OCI-M1 (cell line): ENCODE results near the gene ASTN1.
A peak's percentile ranks its signal among the peaks of the same experiment; 100 is the strongest.

Experiments
- DNase-seq: peaks from one replicate; lab custom pipeline; 2025; lab: John Stamatoyannopoulos, UW

The ASTN1 gene

GRCh38 chr1:177164380-177165068 lies at the start of gene ASTN1:
Gene ASTN1 (minus strand): TSS chr1:177164712. CDS start chr1:177164676, 36 bp downstream.
- DNase-seq: no peak

DNA sequence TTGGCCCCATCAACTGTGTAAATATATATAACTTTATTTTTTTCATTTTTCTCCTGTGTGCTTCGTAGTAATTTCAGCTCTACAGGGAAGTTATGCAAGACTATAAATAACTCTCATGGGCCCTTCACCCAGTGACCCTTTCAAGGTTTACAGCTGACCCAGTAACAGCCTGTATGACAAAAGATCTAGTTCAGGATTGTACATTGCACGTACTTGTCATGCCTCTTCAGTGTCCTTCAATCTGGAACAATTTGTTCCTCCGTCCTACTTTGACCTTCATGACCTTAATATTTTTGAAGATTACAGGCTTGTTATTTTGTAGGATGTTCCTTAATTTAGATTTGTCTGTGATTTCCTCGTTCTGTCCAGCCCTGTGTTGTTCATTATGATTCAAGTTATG lies 46.7 kb upstream of the ASTN1 start:
- no peak for DNase-seq

DNA sequence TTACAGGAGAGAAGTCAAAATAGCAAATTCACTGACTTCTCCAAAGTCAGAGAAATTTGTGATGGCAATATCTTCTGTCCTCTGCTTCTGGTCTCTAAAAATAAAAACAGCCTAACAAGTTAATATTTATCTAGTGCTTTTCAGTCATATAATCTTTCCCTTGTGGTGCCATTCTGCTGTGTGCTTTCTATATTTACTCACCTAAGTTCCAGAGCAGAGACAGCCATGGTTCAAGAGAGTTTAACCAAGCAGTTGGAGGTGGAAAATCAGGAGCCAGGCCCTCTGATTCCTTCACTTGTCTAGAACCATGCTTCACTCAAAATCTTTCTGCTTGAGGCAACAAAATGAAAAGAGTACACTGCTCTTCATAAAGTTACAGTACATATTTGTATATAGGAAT lies 45.6 kb upstream of the ASTN1 start:
- no peak for DNase-seq

DNA sequence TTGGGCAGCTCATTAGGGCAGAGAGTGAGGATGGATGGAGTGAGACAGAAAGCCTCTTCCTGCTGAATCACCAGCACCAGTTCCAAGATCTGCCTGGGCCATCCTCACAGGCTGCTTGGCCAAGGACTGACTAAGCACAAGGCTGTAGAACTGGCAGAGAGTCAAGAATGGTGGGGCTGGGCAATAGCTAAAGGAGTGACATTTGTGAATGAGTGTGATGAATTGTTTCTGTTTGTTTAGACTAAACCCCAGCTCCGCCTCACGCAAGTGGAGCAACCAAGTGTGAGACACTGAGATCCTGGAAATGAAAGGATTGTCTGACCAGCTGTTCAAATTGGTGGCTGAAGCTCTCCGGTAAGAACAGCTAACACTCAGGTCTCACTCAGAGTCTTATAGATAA lies 44.8 kb upstream of the ASTN1 start:
- DNase-seq: no peak

DNA sequence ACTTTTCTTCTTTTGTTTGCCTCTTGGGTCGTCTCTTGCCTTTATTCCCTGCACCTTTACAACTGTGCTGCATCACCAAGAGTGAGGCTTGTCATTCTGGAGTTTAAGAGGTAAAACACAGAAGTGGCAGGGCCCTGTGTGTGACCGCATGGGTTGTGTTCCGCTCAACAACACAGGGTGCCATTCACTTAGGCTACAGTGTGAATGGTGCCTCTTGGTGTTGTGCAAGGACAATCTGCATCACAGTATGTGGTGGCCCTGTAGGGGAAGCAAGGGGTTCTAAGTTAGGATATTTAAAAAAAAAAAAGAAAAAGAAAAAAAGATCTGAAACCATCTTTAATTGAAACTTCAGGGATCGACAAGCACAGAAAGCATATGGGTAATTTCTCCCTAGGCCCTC lies 44.4 kb upstream of the ASTN1 start:
- no peak for DNase-seq

- no peak for DNase-seq
Measured at GRCh38 chr1:177206831-177207355, 42.4 kb upstream of the ASTN1 start.

- no peak for DNase-seq
Measured at GRCh38 chr1:177200290-177200689, 35.8 kb upstream of the ASTN1 start.

- DNase-seq: no peak
Measured at GRCh38 chr1:177198243-177198642, 33.7 kb upstream of the ASTN1 start.

DNA sequence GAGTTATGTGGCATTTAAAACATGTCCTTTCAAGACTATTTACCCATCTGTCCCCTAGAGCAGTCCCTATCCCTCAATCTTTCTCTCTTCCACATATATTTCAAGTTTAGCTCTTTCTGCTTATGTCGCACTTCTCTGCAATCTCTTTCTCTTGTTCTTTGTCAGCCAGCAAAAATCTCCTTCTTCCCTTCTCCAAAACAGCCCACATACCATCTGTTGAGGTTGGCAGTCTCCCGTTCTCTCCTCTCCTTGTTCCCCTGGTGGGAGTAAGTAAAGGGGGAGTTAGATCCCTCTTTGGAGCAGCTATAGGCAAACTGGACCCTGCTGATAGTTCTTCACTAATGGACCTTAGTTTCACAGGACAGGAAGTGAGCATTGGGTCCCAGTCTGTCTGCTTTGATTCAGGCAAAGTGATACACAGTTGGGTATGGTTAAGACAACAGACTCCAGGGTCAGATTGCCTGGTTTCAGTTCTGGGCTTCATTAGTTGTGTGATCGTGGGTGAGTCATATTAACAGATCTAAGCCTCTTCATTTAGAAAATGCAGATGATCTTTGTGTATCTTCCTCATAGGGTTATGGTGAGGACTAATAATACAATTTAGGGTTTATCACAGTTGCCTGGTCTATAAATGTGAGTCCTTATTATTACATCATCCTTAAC lies 25.9 kb upstream of the ASTN1 start:
- DNase-seq: no peak

DNA sequence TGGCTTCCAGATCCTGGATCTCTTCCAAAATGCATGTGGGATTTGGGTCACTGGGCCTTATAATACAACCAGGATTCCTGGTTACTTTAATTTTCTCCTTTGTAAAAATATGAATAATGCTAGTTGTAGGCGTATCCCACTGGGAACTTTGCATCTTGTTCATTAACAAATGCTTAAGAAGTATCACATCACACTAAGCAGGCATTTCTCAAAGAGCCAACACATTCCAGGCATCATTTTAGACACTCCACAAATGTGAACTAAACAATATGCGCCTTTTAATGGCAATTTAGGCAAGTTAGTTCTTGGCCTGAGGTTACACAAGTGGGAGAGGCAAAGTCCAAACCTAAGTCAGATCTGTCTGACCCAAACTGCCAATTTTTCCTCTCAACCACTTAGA lies 22.1 kb upstream of the ASTN1 start:
- no peak for DNase-seq

DNA sequence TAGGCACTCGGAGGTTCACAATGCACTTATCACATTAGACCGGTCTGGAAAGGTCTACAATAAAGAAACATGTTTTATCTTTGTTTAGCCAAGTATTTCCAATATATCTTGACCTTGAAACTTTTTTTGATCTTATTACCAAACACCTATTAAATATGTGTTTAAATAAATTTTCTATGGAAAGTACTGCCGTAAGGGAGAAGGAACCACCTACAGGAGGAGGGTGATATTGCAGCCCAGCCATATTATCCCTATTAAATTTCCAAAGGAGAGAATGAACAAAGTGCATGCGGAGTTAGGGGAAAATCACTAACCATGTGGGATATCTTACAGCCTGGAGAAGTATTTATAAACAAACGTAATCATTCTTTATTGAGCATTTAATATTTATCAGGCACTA lies 20.7 kb upstream of the ASTN1 start:
- DNase-seq: peak; percentile 31

GRCh38 chr1:177183836-177184235 lies 19.3 kb upstream of the ASTN1 start:
- no peak for DNase-seq

- DNase-seq: peak; percentile 77
Measured at GRCh38 chr1:177181631-177182291, 17.2 kb upstream of the ASTN1 start.

DNA sequence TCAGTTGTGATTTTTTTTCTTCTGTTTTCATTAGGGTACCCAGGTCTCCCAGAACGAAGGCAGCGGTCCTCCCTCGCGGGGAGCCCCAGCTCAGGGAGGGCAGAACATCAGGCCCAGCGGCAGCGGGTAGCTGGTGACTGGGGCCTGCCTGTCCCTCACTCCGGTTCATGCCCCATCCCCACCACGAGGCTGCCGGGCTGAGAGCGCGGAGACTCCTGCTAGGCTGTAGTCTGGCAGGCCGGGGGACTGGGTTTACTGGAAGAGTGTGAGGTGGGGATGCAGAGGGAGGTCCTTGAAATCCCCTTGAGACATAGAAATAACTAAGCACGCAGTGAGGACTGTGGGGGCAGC lies 16.7 kb upstream of the ASTN1 start:
- DNase-seq: no peak

- no peak for DNase-seq
Measured at GRCh38 chr1:177174921-177175634, 10.6 kb upstream of the ASTN1 start.

- DNase-seq: no peak
Measured at GRCh38 chr1:177173976-177174375, 9.5 kb upstream of the ASTN1 start.

- no peak for DNase-seq
Measured at GRCh38 chr1:177172866-177173265, 8.4 kb upstream of the ASTN1 start.

DNA sequence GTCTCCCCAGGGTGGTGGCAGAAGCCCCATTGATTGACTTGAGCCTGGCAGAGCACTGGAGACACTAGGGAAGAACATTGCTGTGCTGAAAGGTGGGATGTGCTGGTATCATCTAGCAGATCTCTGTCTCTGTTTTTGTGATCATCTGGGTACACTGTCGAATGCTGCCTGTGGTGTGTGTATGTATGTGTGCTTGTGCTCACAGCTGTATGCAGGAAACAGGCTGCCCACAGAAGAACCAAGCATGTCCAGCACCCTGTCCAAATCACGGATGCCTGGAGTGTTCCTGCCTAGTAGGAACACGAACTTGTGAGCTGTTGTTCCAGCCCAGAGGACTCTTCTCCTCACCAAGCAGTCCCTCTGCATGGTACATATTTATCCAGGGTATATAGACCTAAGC lies 7.8 kb upstream of the ASTN1 start:
- DNase-seq: no peak

- no peak for DNase-seq
Measured at GRCh38 chr1:177171536-177172123, 7.1 kb upstream of the ASTN1 start.

GRCh38 chr1:177170756-177171535 lies 6.4 kb upstream of the ASTN1 start, which contains the start of gene BRINP2:
Gene BRINP2 (plus strand): TSS chr1:177170958. CDS start chr1:177229877, 58,919 bp downstream.
- DNase-seq: no peak

DNA sequence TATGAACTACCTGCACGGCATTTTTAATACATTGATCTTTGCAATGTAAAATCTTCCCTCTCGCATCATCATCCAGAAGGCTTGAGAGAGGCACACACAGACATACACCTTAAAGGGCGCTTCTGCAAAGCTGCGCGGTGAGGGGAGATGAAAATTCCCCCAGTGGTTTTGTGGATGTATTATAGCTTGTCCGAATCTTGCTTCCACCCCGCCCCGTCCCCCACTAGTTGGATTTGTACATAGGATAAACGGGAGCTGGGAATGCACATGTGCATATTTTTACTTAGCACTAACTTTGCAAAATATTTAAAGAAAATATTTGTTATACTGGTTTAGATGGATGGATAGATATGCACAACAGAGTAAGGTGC lies 542 bp upstream of the ASTN1 start:
- DNase-seq: no peak
